OCI-M1 (cell line): ENCODE data around the gene CERS6.

Source experiments
- DNase-seq: peaks from one replicate; lab custom pipeline; 2025; lab: John Stamatoyannopoulos, UW

The CERS6 gene

DNA sequence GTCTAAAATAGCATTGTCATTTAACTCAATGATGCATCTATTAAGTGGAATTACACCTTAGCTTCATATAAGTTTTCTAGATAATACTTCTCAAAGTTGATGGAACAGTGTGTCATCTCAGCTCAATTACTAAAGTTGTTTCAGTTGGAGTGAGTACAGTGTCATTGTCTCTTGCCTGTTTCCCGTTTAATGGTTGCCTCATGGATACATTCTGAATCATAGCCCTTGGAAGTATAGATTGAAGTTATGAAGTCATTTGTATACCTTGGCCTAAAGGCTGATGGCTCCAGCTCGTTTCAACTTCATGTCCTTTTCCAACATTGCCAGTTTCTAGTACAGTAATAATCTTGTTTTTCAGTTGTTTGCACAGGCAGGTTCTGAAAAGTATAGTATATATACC lies 215.9 kb downstream of the CERS6 start:
- DNase-seq, result no peak

DNA sequence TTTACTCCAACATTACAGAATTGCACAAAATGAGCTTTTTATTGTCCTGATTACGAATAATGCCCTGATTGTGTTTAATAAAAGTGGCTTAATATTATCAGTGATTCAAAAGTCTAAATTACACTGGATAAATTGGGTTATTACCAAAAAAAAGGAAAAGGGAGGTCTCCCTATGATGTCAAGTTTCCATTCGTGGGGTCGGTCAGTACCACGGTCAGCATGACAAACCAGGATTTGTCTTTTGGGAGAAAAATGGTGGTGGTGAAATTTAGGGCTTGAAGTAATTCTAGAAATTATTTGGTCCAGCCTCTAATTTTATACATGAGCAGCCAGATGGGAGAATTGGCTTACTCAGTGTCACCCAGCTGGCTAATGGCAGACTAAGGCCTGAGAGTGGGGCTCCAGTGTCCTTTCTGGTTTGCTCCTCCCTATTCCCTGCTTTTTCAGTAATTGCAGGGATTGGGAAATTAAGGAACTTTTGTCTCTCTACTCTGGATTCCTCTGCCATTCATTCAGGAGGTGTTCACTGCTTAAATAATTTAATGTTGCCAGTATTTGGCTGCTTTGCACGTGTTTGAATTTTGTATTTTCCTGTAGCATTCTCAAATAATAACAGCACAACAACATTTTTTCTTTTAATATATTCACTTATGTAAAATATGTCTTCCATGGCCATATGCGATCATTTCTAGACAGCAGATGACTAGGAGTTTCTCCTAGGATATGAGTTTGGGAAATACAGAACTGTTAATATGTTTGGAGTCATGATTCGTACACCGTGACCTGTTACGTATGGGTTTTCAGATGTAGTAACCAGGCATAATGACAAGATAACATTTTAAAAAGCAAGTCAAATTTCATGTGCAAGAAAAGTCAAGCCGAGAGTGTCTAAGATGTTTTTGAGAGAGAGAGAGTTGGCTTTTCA lies 217.5 kb downstream of the CERS6 start:
- no peak for DNase-seq

DNA sequence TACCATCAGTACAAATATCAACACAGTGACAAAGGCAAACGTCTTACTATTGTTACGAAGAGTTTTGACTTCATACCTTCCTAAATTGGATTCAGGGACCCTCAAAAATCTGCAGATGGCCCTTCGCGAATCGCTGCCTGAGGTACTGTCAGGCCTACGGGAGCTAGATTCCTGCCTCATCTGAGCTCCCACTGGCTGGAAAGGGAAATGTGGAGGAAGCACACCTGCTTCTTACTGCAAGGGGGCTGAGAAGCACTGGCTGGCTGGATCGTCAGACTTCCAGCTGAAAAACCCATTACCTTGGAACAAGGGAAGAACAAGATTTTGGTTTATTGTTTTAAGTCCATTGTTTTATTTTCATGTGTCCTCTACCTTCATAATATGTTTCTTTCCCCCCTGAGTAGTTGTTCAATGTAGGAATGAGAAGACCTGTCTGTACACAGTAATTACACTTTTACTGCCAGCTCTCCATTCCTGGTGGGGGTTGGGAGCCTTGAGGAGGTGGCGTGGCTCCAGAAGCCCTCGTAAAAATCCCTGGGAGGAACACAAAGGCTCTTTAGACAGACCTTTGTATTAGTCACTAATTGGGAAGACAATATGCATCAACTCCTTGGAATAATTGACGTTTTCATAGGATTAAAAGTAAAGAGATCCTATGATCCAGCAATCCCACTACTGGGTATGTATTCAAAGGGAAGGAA lies 222.2 kb downstream of the CERS6 start:
- DNase-seq, result no peak

DNA sequence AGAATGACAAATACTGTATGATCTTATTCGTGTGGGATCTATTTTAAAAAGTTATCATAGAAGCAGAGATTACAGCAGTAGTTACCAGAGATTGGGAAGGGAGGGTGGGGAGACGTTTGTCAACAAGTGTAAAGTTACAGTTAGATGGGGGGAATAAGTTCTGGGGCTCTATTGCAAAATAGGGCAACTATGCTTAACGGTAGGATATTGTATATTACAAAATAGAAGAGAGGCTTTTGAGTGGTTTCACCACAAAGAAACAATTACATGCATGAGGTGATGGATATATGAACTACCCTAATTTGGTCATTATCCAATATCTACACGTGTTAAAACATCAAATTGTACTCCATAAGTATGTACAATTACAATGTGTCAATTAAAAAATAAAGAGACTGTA lies 223.0 kb downstream of the CERS6 start:
- no peak for DNase-seq

DNA sequence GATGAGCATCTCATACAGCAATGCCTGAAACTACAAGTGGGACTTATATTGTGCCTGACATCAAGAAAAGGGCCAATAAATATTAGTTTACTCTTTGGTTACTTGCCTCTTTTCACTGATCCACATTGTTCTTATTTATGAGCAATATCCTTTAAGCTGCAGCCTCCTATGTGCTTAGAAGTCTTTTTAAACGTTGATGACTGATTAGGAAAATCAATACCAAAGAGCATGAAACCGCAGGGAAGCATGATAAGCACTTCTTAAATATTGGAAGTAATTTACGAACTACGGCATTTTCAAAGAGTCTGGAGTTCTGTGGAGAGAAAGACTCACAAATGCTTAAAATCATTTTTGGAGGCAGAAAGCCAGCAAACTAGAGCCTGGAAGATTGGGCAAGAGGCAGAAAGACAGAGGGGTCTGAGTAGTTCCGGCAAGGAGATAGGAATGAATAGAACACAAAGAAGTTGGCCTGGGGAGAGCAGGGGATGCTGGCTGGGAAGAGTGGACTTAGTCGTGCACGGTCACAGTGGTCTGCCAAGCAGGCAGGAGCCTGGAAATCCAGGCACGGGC lies 223.8 kb downstream of the CERS6 start:
- no peak for DNase-seq

DNA sequence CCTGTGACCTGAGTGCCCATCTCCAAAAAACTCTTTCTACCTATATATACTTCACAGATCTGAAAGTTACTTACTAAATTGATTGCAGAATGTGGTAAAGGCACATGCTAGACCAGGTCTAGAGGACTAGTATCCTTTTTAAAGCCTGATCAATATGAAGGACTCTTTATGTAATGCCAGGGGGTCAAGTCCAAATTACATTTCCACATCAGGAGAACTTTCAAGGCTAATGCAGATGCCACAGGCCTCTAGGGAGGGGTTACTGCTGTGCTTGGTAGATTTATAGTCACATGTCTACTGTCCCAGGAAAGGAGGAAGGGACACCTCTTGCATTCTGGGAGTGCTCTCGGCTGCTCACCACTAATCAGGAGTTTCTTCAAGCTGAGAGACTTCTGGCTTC lies 227.9 kb downstream of the CERS6 start:
- DNase-seq, result peak; percentile 74

DNA sequence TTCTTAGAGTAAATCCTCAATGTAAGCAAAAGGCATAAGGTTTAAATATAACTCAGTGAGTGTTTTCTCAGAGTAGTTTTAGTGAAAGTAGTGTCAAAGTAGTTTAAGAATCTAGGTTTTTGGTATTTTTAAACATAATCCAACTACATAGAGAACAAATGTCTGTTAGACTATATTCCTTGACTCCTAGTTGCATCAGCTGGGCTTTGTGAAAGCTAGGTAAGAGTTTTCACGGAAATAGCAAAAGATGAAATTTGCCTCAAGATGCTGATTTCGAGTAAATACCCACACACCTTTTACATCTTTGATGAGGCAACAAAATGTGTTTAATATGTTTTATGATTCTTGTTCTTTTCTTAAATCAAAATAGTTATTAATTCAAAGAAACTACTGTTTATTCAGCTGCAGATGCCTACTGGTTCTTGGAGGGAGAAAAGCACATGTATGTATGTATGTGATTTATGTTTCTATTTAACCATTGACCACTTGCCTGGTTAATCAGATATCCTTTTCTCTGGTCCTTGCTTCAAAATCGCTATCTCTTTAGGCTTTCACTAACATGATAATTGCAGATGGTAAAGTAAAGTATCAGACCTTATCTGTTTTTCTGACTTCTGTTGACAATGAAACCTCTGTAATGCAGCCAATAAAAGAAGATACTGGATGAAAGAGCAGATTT lies 229.0 kb downstream of the CERS6 start:
- DNase-seq, result peak; percentile 62

DNA sequence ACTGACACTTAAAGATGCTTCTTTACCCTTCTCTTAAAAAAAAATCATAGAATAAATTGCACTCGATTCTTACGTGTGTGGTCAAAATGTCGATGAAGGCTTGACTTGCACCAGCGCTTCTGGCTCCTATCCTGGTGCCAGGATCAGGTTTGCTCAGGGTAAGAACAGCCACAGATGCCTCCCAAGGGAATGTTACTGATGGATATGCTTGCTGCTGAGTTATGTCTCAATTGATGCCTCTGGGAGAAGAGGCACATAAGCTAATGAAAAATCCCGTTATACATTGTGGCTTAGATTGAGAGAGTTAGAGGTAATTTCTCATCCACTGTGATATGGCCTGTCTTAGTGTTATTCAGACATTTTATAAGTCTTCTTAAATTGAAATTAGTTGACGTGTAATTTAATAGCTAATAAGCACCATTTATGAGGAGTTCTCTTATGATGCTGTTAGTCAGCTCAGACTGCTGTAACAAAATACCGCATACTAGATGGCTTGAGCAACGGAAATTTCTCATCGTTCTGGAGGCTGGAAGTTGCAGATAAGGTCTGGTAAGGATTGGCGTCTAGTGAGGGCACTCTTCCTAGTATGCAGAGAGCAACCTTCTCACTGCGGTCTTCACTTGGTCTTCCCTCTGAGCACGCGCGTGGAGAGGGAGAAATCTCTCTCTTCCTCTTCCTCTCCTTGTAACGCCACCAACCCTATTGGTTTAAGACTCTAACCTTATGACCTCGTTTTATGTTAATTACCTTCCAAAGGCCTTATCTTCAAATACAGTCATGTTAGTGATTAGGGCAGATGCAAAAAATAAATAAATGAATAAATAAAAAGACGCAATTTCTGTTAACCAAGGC lies 229.8 kb downstream of the CERS6 start:
- peak; percentile 97 for DNase-seq

DNA sequence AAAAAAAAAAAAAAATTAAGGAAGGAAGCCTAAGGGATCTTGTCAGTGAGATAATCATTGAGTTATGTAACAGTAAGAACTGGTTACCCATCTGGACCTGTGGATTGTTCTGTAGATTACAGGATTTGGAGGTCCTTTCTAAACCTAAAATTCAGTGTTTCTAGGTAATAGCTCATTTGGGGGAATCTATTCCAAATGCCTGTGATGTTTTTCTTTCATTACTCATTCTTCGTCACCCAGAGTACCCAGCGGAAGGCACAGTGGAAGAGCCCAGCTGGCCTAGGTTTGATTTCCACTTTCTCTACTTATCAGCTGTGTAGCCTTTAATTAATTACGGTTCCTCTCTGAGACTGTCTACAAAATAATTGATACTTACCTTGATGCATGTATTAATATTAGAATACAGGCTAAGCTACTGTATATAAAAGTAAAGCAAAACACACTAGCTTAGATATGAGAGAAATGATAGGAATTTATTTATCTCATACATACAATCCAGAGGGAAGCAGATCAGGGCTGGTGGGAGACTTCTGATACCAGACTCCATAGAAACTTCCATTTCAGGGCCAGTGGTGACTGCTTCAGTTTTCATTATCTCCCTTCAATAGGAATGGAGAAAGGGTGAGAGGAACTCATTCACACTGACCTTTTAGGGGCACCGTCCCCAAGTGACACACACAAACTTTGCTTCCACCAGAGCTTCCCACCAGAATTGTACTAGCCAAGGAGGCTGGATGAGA lies 230.6 kb downstream of the CERS6 start:
- no peak for DNase-seq

DNA sequence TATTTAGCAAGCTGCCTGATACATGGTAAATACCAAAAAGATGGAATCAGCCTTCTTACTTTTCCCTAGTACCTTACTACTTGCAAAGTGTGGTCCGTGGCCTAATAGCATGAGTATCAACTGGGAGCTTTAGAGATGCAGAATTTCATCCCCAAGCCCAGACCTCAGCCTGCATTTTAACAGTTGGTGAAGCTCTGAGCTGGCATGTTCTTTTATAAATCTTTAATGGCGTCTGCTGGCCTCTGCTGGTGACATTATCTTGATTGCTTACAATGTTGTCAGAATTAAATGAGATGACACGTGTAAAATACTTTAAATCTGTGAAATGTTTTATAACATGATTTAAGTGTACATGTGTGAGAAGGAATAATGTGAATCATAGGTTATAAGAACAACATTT lies 231.2 kb downstream of the CERS6 start:
- DNase-seq, result peak; percentile 41

DNA sequence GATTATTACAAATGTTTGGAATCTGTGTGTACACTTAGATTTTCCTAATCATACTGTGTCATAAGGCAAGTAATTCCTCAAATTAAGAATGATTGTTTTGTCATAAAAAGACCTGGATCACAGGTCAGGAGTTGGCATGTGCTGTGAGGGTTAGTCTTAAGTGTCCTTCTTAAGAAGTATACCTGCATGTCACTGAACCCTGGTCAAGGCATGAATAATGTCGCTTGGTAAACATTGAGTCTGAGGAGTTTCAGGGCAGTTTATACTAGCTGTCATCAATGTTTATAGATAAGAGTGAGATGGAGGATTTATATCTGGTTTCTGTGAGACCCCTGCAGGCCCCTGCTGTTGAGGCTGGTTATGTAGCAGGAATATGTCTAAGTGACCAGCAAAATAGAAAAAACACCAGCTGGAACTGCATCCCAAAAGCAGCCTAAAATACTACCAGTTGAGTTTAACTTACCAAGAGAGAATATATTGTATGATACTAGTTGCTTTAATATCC lies 234.4 kb downstream of the CERS6 start:
- no peak for DNase-seq

DNA sequence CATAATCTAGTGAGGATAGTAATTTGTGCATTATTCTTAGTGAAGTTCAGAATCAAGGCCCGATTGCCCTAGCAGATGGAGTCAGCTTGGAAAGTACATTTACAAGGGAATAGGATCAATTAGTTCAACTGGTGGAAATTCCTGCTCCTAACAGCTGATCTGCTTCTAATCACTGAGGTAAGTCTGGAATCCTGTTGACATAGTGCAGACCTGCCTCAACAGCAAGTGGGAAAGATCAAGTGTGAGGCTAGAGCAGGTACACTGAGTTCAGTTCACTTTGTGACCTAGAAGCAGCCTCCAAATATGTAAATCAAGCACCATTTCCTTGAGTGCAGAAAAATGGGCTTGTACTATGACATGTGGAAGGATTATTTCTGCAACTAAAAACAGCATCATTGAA lies 235.1 kb downstream of the CERS6 start:
- no peak for DNase-seq

DNA sequence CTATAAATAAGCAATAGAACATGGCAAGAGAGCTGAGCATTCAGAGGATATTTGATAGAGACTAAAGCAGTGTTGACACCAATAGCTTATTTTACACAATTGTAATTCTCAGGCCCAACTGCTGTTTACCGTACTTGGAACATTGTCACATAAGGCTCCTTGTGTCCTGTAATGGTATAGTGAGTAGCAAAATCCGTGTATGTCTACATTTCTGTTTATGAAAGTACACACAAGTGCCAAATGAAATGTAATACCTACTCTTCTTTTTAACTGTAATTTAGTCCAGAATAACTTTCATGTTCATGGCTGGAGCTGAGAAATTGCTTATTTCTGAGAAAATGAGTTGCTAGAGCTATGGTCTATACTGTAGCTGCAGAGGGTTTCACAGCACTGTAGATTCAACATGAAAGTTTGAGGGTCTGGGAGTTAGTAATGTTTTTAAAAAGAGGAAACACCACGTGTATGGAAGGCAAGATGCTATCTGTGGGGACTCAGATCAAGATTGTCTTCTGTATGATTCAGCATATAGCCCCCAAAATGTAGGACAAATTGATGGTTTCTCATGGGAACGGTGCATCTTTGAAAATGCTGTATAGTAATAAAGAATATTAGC lies 236.2 kb downstream of the CERS6 start:
- no peak for DNase-seq

DNA sequence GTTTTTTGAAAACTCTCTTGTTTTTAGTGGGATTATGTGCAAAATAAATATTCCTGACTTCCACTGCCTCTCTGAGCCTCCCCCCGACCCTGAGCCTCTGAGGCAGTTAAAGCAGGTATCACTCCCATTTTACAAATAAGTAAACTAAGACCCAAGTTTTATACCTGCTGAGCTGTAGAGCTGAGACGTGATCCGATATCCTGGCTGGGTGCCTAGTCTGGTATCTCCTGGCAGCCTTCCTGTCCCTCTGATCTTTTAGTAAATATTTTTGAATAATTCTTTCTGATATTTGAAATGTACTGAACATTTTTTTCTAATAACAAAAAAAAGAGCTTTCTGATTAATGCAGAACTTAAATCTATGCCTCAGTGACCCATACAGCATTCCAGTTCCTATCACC lies 238.1 kb downstream of the CERS6 start:
- no peak for DNase-seq

DNA sequence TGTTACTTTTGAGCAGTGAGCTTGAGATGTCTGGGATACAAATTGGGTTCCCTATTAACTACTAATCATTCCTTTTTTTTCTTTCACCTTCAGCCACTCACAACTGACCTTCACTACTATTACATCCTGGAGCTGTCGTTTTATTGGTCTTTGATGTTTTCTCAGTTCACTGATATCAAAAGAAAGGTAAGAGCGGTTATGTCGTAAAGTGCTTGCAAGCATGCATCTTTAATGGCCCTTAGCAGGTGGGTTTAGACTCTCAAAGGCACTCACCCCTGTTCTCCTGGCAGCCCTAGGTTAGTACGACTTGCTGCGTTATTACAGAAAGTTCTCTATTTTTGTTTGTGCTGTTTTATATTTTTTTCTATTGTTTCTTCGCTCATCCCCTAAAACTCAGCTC lies 238.8 kb downstream of the CERS6 start:
- DNase-seq, result no peak

DNA sequence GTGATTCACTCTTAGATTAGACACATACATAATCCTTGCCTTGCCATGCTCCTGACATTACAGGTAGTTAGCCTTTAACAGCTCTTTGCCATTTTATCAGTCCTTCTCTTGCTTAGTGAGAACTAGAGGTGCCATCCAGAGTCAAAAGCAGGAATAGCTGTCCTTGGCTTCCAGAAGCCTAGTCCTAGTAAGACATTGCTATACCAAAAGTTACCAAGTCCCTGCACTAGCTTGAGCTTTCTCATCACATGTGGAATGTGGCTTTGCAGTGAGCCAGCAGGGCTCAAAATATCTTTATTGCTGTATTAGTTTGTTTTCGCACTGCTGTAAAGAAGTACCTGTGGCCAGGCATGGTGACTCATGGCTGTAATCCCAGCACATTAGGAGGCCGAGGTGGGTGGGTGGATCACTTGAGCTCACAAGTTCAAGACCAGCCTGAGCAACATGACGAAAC lies 241.6 kb downstream of the CERS6 start:
- no peak for DNase-seq

DNA sequence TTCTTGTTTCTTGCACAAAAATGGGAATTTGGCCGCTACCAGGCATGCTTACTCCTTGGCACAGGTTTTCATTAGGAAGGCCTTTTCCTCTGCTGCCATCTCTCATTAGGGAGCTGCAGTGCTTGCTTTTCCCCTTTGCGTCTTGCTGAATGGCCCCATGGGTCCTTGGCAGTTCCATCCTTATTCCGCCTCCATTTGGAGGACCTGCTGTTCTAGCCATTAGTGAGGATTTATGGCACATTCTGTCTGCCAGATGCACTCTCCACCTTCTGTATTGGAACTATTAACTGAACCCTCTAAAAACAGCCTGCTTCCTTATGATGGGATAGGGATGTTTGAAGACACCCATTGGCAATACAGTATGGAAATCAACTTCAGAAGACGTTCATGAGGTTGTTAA lies 242.9 kb downstream of the CERS6 start:
- DNase-seq, result no peak

DNA sequence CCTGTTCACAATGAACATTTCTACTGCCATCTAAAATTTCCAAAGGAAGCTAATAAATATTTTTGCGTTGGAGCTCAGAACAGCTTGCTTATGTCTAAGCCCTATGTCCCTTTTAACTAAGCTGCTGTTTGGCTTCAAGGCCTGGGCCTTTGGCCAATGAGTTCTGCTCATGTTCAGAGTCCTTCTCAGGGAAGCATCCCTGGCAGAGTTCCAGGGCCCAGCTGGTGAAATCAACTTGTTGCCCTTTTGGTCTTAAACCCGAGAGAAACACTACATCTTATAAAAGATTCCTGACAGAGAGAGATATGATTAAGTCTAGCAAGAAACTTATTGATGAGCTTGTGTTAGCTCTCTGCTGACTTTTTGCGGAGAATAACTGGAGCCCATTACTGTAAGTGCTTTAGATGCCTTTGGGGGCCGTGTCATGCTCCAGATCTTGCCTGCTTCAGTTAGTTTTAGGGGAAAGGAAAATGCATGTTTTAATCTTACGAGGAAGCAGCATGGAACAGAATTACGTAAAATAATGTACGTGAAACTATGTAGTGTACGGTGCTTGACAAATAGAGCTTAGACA lies 243.9 kb downstream of the CERS6 start:
- no peak for DNase-seq

DNA sequence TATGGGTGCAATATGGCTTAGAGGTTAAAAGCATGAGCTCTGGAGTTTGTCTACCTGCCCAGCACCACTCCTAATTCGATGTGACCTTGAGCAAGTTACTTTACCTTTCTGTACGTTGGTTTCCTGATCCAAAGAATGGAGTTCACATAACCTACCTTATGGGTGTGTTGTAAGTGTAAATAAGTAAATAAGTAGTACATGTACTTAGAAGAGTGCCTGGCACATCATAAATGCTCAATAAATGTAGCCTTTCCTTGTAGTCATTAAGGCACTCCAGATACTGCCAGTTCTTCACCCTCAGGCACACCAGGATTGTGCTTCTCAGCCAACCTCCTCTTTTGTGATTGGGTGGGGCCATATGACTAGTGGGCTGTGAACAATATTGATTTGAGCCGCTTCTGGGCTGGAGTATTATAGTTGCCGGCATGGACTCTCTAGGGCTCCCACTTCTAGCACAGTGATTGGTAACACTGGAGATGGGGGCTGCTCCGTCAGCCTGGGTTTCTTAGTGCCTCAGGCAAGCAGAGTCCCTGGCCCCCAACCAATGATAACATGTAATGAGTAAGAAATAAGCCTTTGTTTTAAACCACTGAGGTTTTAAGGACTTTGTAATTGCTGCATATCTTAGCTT lies 244.7 kb downstream of the CERS6 start:
- no peak for DNase-seq
